Thoracic aorta (tissue), 2 donors: ENCODE results near the gene TAF10. TPM values are rescaled to one million over a fixed set of nuclear protein-coding genes. Genes with fewer than 3 reads are reported as not detected.

Source experiments
- ATAC-seq: fragments of 150-250 bp; one replicate; pipeline ENCODE4 v1.8.0; 2017; ENCODE audit warnings: low read depth; ENCODE audit not compliant: insufficient number of reproducible peaks, low FRiP score
- DNase-seq: peaks from one replicate; pipeline ENCODE4 v3.0.0-alpha.2; 2020; ENCODE audit warnings: low spot score
- H3K27ac ChIP-seq, 2 donors: fragments of 200-600 bp; sonication (generic); 1 replicate in 1 of 2; 2 replicates in 1 of 2; pipeline ENCODE4 v1.5.1; 2016; ENCODE audit warnings: mild to moderate bottlenecking in 2 of 2, moderate library complexity in 2 of 2
- H3K27me3 ChIP-seq: fragments of 200-600 bp; sonication (generic); replicated peaks from 2 replicates; pipeline ENCODE4 v1.6.0; 2016; ENCODE audit warnings: mild to moderate bottlenecking; ENCODE audit not compliant: insufficient read depth
- H3K36me3 ChIP-seq: fragments of 200-600 bp; sonication (generic); one replicate; pipeline ENCODE4 v1.5.1; 2016
- H3K4me1 ChIP-seq, 2 donors: fragments of 200-600 bp; sonication (generic); 1 replicate in 1 of 2; 2 replicates in 1 of 2; pipeline versions ENCODE4 v1.5.1 to v1.6.0; 2016; ENCODE audit warnings: low read depth in 2 of 2, mild to moderate bottlenecking in 1 of 2; ENCODE audit not compliant: control insufficient read depth in 1 of 2
- H3K4me3 ChIP-seq: fragments of 200-600 bp; sonication (generic); 2 replicates; pipeline ENCODE4 v1.5.1; 2016; ENCODE audit warnings: mild to moderate bottlenecking
- H3K9me3 ChIP-seq: fragments of 200-600 bp; sonication (generic); 2 replicates; pipeline ENCODE4 v1.5.1; 2016
- CTCF ChIP-seq: fragments of 200-600 bp; sonication (generic); IDR thresholded peaks from one replicate; pipeline ENCODE4 v1.5.1; 2019; ENCODE audit warnings: antibody characterized with exemption
- total RNA-seq, 2 donors: library from RNA; depleted of rRNA; stranded (reverse); fragments of >200 nt; gene quantifications; one replicate each; pipeline versions ENCODE4 v1.1.0 to v1.2.3, GENCODE V29; 2016

TAF10 gene
- total RNA-seq, 2 donors from 2014 or later, result 39.5 to 40.0 TPM

GRCh38 chr11:6611092-6611962 lies 689 bp downstream of the TAF10 start:
- H3K27me3 ChIP-seq, result no peaks in the 10 kb centered on the region
- no peaks in the 10 kb centered on the region for H3K9me3 ChIP-seq
- peak; percentile 0 for ATAC-seq
- peak overlapping the region; percentile 84 for H3K4me3 ChIP-seq
- H3K4me1 ChIP-seq, result peaks cover 50 to 58% of the 10 kb centered on the region in 2 donors
- H3K27ac ChIP-seq, result peak overlapping the region; percentile 99 to 100
- H3K36me3 ChIP-seq, result peaks cover 45% of the 10 kb centered on the region
- no peak for TF ChIP-seq CTCF
- no peak for DNase-seq

- peak overlapping the region; percentile 99 to 100 for H3K27ac ChIP-seq
- H3K9me3 ChIP-seq, result no peaks in the 10 kb centered on the region
- no peak for DNase-seq
- H3K4me1 ChIP-seq, result peaks cover 56 to 65% of the 10 kb centered on the region in 2 donors
- TF ChIP-seq CTCF, result no peak
- peak overlapping the region; percentile 84 for H3K4me3 ChIP-seq
- no peak for ATAC-seq
- H3K36me3 ChIP-seq, result peaks cover 39% of the 10 kb centered on the region
- H3K27me3 ChIP-seq, result no peaks in the 10 kb centered on the region
Observed at GRCh38 chr11:6610591-6610990, 1.4 kb downstream of the TAF10 start.

GRCh38 chr11:6609502-6610015 lies 2.5 kb downstream of the TAF10 start:
- Histone ChIP-seq H3K9me3 (no peaks in the 10 kb centered on the region), H3K4me1 (peaks cover 57 to 72% of the 10 kb centered on the region in 2 donors), H3K36me3 (peaks cover 35% of the 10 kb centered on the region), H3K4me3 (no peak overlapping the region), H3K27ac (peak overlapping the region; percentile 99 to 100), H3K27me3 (no peaks in the 10 kb centered on the region)
- no peak for ATAC-seq
- DNase-seq, result no peak
- TF ChIP-seq CTCF, result no peak

GRCh38 chr11:6608726-6609501 lies 3.1 kb downstream of the TAF10 start:
- no peak overlapping the region for H3K4me3 ChIP-seq
- ATAC-seq, result no peak
- H3K9me3 ChIP-seq, result no peaks in the 10 kb centered on the region
- no peaks in the 10 kb centered on the region for H3K27me3 ChIP-seq
- H3K27ac ChIP-seq, result peak overlapping the region; percentile 99 to 100
- peaks cover 57 to 72% of the 10 kb centered on the region in 2 donors for H3K4me1 ChIP-seq
- DNase-seq, result no peak
- peaks cover 35% of the 10 kb centered on the region for H3K36me3 ChIP-seq
- no peak for TF ChIP-seq CTCF

GRCh38 chr11:6608011-6608410 lies 4.0 kb downstream of the TAF10 start:
- ATAC-seq, result no peak
- no peak for TF ChIP-seq CTCF
- H3K9me3 ChIP-seq, result no peaks in the 10 kb centered on the region
- peaks cover 35% of the 10 kb centered on the region for H3K36me3 ChIP-seq
- peaks cover 50 to 66% of the 10 kb centered on the region in 2 donors for H3K4me1 ChIP-seq
- DNase-seq, result no peak
- H3K4me3 ChIP-seq, result peak overlapping the region; percentile 89
- H3K27me3 ChIP-seq, result no peaks in the 10 kb centered on the region
- peak overlapping the region; percentile 99 to 100 for H3K27ac ChIP-seq
